ENCODE data around the gene SREBF2.
A peak's percentile ranks its signal among the peaks of the same experiment; 100 is the strongest.

The SREBF2 gene

GRCh38 chr22:41832553-41833368, at the start of gene SREBF2:
Gene SREBF2 (plus strand): TSS chr22:41833105. CDS start chr22:41833271, 166 bp downstream.
- FAIRE-seq (peak; percentile 98), DNase-seq (ENCODE audit: low spot score) (peak; percentile 99)

- DNase-seq (ENCODE audit: low spot score), result no peak
- peak; percentile 32 for FAIRE-seq
Observed at GRCh38 chr22:41787331-41787730, 45.6 kb upstream of the SREBF2 start.

DNA sequence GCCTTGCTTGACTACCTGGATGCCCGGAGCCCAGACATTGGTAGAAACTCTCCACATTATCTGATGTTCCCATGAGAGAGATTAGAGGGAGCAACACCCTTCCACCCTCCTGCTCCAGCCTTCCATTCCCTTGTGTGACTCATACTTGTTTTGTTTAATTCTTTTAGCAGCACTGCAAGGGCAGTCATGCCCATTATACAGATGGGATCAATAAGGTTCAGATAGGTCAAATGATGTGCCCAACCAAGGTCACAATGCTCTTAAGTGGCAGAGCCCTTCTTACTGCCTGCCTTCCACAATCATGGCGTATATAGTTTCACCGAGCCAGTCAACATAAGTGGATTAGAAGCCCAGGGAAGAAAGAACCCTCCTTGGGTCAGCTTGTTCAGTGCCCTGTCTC, 39.0 kb upstream of the SREBF2 start:
- FAIRE-seq, result peak; percentile 40
- DNase-seq (ENCODE audit: low spot score), result no peak

DNA sequence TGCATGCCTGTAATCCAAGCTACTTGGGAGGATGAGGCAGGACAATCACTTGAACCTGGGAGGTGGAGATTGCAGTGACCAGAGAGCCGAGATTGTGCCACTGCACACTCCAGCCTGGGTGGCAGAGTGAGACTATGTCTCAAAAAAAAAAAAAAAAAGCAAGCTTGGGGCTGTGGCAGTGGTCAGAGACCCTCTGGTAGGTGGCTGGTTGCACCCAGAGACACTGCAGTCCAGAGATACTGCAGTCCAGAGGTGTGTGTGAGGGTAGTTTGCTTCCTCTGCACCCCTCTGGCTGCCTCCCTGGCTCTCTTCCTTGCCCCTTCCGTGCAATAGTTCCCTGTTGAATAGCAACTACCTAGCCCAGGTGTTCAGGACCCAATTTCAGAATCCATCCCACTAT, 34.2 kb upstream of the SREBF2 start:
- DNase-seq (ENCODE audit: low spot score), result no peak
- no peak for FAIRE-seq

GRCh38 chr22:41799486-41800347, 33.2 kb upstream of the SREBF2 start:
- peak; percentile 63 for FAIRE-seq

GRCh38 chr22:41800348-41801146, 32.4 kb upstream of the SREBF2 start, which contains the start of gene CCDC134:
Gene CCDC134 (plus strand): TSS chr22:41800679. CDS start chr22:41808891, 8,212 bp downstream.
- FAIRE-seq, result peak; percentile 92
- DNase-seq (ENCODE audit: low spot score), result peak; percentile 99

More at GRCh38 chr22:41799486-41800347, 33.2 kb upstream of the SREBF2 start:
- peak; percentile 32 for DNase-seq (ENCODE audit: low spot score)

GRCh38 chr22:41801147-41801819, 31.6 kb upstream of the SREBF2 start:
- FAIRE-seq (peak; percentile 9), DNase-seq (ENCODE audit: low spot score) (no peak)

- no peak for DNase-seq (ENCODE audit: low spot score)
- FAIRE-seq, result no peak
Observed at GRCh38 chr22:41801886-41802285, 31.0 kb upstream of the SREBF2 start.

- DNase-seq (ENCODE audit: low spot score) (no peak), FAIRE-seq (no peak)
Observed at GRCh38 chr22:41805639-41806038, 27.3 kb upstream of the SREBF2 start.

DNA sequence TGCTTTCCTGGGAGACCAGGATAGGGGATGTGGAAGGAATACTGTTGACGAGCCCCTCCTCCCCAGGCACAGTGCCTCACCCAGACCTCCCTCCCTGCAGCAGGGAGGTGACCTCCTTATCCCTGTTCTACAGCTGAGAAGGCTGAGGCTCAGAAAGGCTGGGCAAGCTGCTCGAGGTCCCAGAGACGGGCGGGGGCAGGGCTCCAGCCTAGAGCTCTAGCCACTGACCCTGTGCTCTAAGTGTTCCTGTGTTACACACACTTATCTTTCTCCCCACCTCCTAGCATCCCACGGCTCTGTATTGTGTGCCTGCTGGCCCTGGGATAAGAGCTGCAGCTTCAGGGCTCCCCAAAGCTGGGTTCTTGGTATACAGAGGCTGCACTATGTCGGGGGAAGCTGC, 24.5 kb upstream of the SREBF2 start:
- FAIRE-seq, result no peak

GRCh38 chr22:41810022-41810421, 22.9 kb upstream of the SREBF2 start:
- FAIRE-seq (no peak), DNase-seq (ENCODE audit: low spot score) (no peak)

More for the DNA sequence above, 24.5 kb upstream of the SREBF2 start:
- DNase-seq (ENCODE audit: low spot score), result no peak

DNA sequence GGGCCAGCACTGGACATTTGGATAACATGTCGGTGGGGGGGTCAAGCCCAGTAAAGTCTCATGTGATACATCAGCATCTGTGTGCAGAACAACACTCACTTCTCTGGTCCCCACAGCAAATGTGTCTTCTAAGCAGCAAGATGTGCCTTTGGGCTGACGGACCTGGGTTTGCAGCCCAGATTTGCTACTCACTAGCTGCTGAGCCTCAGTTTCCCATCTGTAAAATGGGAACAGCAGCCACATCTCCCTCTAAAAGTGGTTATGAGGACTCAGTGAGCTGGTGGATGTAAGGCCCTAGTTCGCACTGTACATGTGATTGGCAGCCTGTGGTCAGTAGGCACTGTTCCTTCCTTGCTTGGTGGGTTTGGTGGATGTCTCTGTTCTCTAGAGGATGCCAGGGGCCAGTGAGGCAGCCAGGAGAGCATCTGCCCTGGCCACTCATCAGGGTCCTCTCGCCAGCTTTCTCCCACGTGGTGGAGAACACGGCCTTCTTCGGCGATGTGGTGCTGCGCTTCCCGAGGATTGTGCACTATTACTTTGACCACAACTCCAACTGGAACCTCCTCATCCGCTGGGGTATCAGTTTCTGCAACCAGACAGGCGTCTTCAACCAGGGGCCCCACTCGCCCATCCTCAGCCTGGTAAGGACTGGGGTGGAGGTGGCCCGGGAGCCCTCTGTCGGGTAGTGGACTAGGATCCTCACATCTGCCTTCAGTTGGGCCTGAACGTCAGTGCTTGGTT, 19.9 kb upstream of the SREBF2 start:
- no peak for FAIRE-seq
- no peak for DNase-seq (ENCODE audit: low spot score)

DNA sequence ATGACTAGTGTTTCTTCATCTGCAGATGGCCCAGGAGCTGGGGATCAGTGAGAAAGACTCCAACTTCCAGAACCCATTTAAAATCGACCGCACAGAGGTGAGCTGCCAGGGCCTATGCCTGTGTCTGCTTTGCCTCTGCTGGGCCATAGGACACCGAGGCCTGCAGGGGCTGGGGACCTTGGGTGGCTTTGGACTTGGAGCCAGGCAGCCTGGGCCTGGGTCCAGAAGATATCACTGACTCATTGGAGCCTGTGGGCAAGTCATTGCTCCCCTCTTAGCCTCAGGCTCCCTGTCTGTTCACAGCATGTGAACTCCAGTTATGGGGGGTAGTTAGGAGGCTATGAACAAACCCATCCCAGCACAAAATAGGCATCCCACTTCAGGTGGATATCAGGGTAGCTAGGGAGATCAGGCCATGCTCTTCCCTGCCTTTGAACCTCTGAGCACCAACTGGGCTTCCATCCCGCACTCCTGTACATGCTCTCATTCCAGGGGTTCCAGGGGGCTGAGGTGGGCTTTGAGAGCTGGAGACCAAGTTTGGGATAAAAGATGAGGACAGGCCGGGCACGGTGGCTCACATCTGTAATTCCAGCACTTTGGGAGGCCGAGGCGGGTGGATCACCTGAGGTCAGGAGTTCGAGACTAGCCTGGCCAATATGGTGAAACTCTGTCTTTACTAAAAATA, 19.0 kb upstream of the SREBF2 start:
- no peak for DNase-seq (ENCODE audit: low spot score)
- FAIRE-seq, result no peak

DNA sequence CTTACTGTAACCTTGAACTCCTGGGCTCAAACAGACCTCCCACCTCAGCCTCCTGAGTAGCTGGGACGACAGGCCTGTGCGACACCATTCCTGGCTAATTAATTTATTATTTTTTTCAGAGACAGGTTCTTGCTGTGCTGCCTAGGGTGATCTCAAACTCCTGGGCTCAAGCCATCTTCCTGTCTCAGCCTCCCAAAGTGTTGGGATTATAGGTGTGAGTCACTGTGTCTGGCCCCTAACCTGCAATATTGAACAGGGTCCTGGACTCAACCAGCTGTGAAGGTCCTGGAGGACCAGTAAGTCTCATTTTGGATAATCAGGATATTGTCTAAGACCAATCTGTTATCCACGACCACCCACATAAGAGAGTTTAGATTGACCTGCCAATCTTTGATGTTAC, 17.2 kb upstream of the SREBF2 start:
- FAIRE-seq, result peak; percentile 37
- DNase-seq (ENCODE audit: low spot score), result no peak

GRCh38 chr22:41816241-41816640, 16.7 kb upstream of the SREBF2 start:
- peak; percentile 81 for FAIRE-seq
- DNase-seq (ENCODE audit: low spot score), result no peak

- no peak for FAIRE-seq
Observed at GRCh38 chr22:41816871-41817270, 16.0 kb upstream of the SREBF2 start.

DNA sequence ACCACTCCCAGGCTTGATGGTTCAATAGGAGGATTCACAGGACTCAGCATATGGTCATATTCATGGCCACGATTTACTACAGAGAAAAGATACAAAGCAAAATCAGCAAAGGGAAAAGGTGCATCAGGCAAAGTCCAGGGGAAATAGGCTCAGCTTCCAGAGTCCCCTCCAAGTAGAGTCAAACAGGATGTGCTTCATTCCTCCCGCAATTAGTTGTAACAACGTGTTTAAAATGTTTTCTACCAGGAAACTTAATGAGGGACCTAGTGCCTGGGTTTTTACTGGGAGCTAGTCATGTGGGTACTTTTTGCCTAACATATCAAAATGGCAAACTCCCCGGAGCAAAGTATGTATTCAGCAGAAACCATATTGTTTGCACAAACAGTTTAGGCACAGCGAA, 14.9 kb upstream of the SREBF2 start:
- no peak for DNase-seq (ENCODE audit: low spot score)

More at GRCh38 chr22:41816871-41817270, 16.0 kb upstream of the SREBF2 start:
- DNase-seq (ENCODE audit: low spot score), result no peak

GRCh38 chr22:41818596-41818995, 14.3 kb upstream of the SREBF2 start:
- no peak for DNase-seq (ENCODE audit: low spot score)
- peak; percentile 27 for FAIRE-seq

More for the DNA sequence above, 14.9 kb upstream of the SREBF2 start:
- no peak for FAIRE-seq

DNA sequence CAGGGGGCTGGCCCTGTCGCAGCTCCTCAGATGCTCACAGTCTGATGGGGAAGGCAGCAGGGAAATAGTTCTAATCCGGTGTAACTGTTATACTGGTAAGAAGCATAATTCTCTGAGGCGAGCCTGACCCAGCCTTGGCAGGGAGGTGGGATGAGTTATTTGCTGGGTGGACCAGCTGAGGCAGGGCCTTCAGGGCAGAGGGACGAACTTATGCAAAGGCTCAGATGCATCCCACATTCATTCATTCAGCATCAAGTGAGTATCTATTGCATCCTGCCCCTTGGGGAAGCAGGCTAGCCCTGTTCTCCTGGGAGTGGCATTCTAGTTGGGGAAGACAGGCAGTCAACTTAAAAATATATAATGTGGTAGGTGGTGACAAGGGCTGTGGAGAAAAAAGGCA, 13.6 kb upstream of the SREBF2 start:
- no peak for FAIRE-seq
- no peak for DNase-seq (ENCODE audit: low spot score)

All from urothelium cell line (cell line).